ENCODE measurements around the gene NRXN3. TPM values are rescaled to one million over a fixed set of nuclear protein-coding genes. Genes with fewer than 3 reads are reported as not detected.

The NRXN3 gene
- total RNA-seq, 1 experiment from 2014 or later: not detected

- CTCF ChIA-PET: no interaction called here
- TF ChIP-seq TCF7L2 (IDR thresholded peaks at IDR 0.05; ENCODE audit: low read depth, low read length) (no peak), CTCF (IDR thresholded peaks at IDR 0.05) (no peak), SIN3A (IDR thresholded peaks at IDR 0.05; ENCODE audit: borderline replicate concordance, insufficient read depth, low read depth, low read length) (no peak), REST (IDR thresholded peaks at IDR 0.05; ENCODE audit: insufficient read depth in 1 of 2, low read depth in 2 of 2, low read length in 1 of 2) (no peak), POLR2AphosphoS5 (IDR thresholded peaks at IDR 0.05; ENCODE audit: low read depth, low read length) (no peak)
- ATAC-seq: no peak
- POLR2A ChIA-PET: no interaction called here
- BruUV-seq (replicated peaks): no TSS peak
- in situ Hi-C loops (cut with HindIII; ENCODE audit: low pct_unique_long_range_greater_than_20kb, low sequenced_read_pairs) (no loop called here), intact Hi-C loops (cut with micrococcal nuclease; ENCODE audit: unreplicated experiment) (no loop called here)
- DNase-seq (ENCODE audit: low read depth, low spot score): no peak
- no peaks in the 10 kb centered on the region for H3K4me1 ChIP-seq (ENCODE audit: control insufficient read depth, insufficient read depth, low read length)
- no peak overlapping the region for H3K4me3 ChIP-seq (ENCODE audit: low read depth in 2 of 2, low read length in 2 of 2)
- no peak overlapping the region for H3K27ac ChIP-seq (ENCODE audit: low read length)
- no peaks in the 10 kb centered on the region for H3K27me3 ChIP-seq (ENCODE audit: control insufficient read depth, insufficient read depth, low read length)
- H3K36me3 ChIP-seq (ENCODE audit: control insufficient read depth, insufficient read depth, low read length): no peaks in the 10 kb centered on the region
- H3K9me3 ChIP-seq (ENCODE audit: control insufficient read depth, insufficient read depth, low read depth, low read length): no peaks in the 10 kb centered on the region
Observed at GRCh38 chr14:79256380-79256779, 1086.2 kb downstream of the NRXN3 start.

GRCh38 chr14:79260406-79260805 is 1090.2 kb downstream of the NRXN3 start:
- no peaks in the 10 kb centered on the region for H3K36me3 ChIP-seq (ENCODE audit: control insufficient read depth, insufficient read depth, low read length)
- ATAC-seq (no peak), DNase-seq (ENCODE audit: low read depth, low spot score) (no peak)
- POLR2A ChIA-PET: no interaction called here
- no peaks in the 10 kb centered on the region for H3K4me1 ChIP-seq (ENCODE audit: control insufficient read depth, insufficient read depth, low read length)
- intact Hi-C loops (cut with micrococcal nuclease; ENCODE audit: unreplicated experiment): no loop called here
- no peak overlapping the region for H3K4me3 ChIP-seq (ENCODE audit: low read depth in 2 of 2, low read length in 2 of 2)
- no peaks in the 10 kb centered on the region for H3K9me3 ChIP-seq (ENCODE audit: control insufficient read depth, insufficient read depth, low read depth, low read length)
- in situ Hi-C loops (cut with HindIII; ENCODE audit: low pct_unique_long_range_greater_than_20kb, low sequenced_read_pairs): no loop called here
- TF ChIP-seq POLR2AphosphoS5 (IDR thresholded peaks at IDR 0.05; ENCODE audit: low read depth, low read length) (no peak), REST (IDR thresholded peaks at IDR 0.05; ENCODE audit: insufficient read depth in 1 of 2, low read depth in 2 of 2, low read length in 1 of 2) (no peak), TCF7L2 (IDR thresholded peaks at IDR 0.05; ENCODE audit: low read depth, low read length) (no peak), CTCF (IDR thresholded peaks at IDR 0.05) (no peak), SIN3A (IDR thresholded peaks at IDR 0.05; ENCODE audit: borderline replicate concordance, insufficient read depth, low read depth, low read length) (no peak)
- H3K27ac ChIP-seq (ENCODE audit: low read length): no peak overlapping the region
- no peaks in the 10 kb centered on the region for H3K27me3 ChIP-seq (ENCODE audit: control insufficient read depth, insufficient read depth, low read length)
- CTCF ChIA-PET: no interaction called here
- no TSS peak for BruUV-seq (replicated peaks)

Measured in Panc1 (cell line).